HG03103 (cell line): Measurements from ENCODE around the gene CRYBG2.
"Not testable (repeated sequence)": the region's sequence is repeated elsewhere in the genome, so short reads cannot be mapped to it uniquely, and the experiment has no call there.

Source experiments
- ATAC-seq: cut with Tn5 transposase; IDR thresholded peaks from one replicate; pipeline ENCODE4 v1.9.1; 2021; ENCODE audit warnings: low read depth; ENCODE audit not compliant: unreplicated experiment

CRYBG2 gene

GRCh38 chr1:26324550-26324949 is 29.4 kb downstream of the CRYBG2 start:
- no peak for ATAC-seq

GRCh38 chr1:26323382-26323781 is 30.5 kb downstream of the CRYBG2 start:
- no peak for ATAC-seq

GRCh38 chr1:26322042-26322331 is 31.9 kb downstream of the CRYBG2 start:
- ATAC-seq: no peak

GRCh38 chr1:26321315-26322041 is 32.5 kb downstream of the CRYBG2 start:
- no peak for ATAC-seq

- no peak for ATAC-seq
Measured at GRCh38 chr1:26320896-26321295, 33.0 kb downstream of the CRYBG2 start.

- no peak for ATAC-seq
Measured at GRCh38 chr1:26318338-26319064, 35.4 kb downstream of the CRYBG2 start.

- peak; percentile 33 for ATAC-seq
Measured at GRCh38 chr1:26317612-26318337, 36.2 kb downstream of the CRYBG2 start, which contains the start of gene CD52. Gene CD52 (plus strand): TSS chr1:26317958. CDS start chr1:26318018, 60 bp downstream.

GRCh38 chr1:26317146-26317545 is 36.8 kb downstream of the CRYBG2 start:
- ATAC-seq: no peak

- ATAC-seq: no peak
Measured at GRCh38 chr1:26315874-26316850, 37.8 kb downstream of the CRYBG2 start.

GRCh38 chr1:26314501-26314900 is 39.4 kb downstream of the CRYBG2 start:
- ATAC-seq: no peak

- ATAC-seq: not testable (repeated sequence)
Measured at GRCh38 chr1:26307966-26308899, 45.7 kb downstream of the CRYBG2 start.

GRCh38 chr1:26307363-26307781 is 46.6 kb downstream of the CRYBG2 start:
- ATAC-seq: no peak

GRCh38 chr1:26306290-26307229 is 47.4 kb downstream of the CRYBG2 start, which contains the start of gene UBXN11:
Gene UBXN11 (minus strand): TSS chr1:26306636. CDS start chr1:26302883, 3,753 bp downstream.
- peak; percentile 96 for ATAC-seq

GRCh38 chr1:26305667-26306289 is 48.2 kb downstream of the CRYBG2 start:
- no peak for ATAC-seq

GRCh38 chr1:26302733-26303405 is 51.1 kb downstream of the CRYBG2 start:
- no peak for ATAC-seq

- no peak for ATAC-seq
Measured at GRCh38 chr1:26300578-26301275, 53.2 kb downstream of the CRYBG2 start.

GRCh38 chr1:26297791-26298124 is 56.2 kb downstream of the CRYBG2 start:
- ATAC-seq: no peak
